ENCODE results near the gene DSC1.

DNA sequence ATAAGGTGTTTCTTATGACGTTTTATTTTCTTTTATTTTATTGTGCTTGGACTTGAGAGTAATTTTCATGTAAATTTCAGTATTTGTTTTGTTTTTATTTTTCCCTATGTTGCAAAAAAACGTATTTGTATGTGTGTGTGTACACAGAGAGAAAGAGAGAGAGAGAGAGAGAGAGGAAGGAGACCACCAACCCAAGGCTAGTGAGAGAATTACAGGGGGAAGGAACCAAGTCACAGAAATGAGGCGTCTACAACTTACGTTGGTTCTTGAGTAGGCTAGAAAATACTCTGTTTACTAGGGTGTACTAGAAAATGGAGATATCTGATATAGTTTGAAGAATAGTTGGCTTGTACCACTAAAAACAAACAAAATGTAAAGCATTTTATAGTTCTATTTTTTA, 7.7 kb upstream of the DSC1 start:
- TF ChIP-seq, protein P1, sequence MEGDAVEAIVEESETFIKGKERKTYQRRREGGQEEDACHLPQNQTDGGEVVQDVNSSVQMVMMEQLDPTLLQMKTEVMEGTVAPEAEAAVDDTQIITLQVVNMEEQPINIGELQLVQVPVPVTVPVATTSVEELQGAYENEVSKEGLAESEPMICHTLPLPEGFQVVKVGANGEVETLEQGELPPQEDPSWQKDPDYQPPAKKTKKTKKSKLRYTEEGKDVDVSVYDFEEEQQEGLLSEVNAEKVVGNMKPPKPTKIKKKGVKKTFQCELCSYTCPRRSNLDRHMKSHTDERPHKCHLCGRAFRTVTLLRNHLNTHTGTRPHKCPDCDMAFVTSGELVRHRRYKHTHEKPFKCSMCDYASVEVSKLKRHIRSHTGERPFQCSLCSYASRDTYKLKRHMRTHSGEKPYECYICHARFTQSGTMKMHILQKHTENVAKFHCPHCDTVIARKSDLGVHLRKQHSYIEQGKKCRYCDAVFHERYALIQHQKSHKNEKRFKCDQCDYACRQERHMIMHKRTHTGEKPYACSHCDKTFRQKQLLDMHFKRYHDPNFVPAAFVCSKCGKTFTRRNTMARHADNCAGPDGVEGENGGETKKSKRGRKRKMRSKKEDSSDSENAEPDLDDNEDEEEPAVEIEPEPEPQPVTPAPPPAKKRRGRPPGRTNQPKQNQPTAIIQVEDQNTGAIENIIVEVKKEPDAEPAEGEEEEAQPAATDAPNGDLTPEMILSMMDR (IDR thresholded peaks at IDR 0.05) = no peak
- TF ChIP-seq NFIC (IDR thresholded peaks at IDR 0.05; ENCODE audit: borderline replicate concordance) (no peak), GATA2 (CRISPR knock-in tag; IDR thresholded peaks at IDR 0.05) (no peak), SIN3A (IDR thresholded peaks at IDR 0.05; ENCODE audit: borderline replicate concordance, low read depth, low read length) (no peak), POLR2AphosphoS5 (IDR thresholded peaks at IDR 0.05; ENCODE audit: low read depth, low read length) (no peak), EP300 (IDR thresholded peaks at IDR 0.05; ENCODE audit: borderline replicate concordance in 1 of 2, low read depth in 1 of 2, low read length in 1 of 2) (no peak), FOSL2 (IDR thresholded peaks at IDR 0.05; ENCODE audit: borderline replicate concordance, low read depth) (no peak), NRF1 (IDR thresholded peaks at IDR 0.05; ENCODE audit: low read depth, low read length) (no peak), SMC3 (IDR thresholded peaks at IDR 0.05; ENCODE audit: low read depth, low read length) (no peak)
- TF ChIP-seq, protein P2, sequence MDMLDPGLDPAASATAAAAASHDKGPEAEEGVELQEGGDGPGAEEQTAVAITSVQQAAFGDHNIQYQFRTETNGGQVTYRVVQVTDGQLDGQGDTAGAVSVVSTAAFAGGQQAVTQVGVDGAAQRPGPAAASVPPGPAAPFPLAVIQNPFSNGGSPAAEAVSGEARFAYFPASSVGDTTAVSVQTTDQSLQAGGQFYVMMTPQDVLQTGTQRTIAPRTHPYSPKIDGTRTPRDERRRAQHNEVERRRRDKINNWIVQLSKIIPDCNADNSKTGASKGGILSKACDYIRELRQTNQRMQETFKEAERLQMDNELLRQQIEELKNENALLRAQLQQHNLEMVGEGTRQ (IDR thresholded peaks at IDR 0.05; ENCODE audit: borderline replicate concordance, low read depth, low read length) = no peak
- TF ChIP-seq, protein P3, sequence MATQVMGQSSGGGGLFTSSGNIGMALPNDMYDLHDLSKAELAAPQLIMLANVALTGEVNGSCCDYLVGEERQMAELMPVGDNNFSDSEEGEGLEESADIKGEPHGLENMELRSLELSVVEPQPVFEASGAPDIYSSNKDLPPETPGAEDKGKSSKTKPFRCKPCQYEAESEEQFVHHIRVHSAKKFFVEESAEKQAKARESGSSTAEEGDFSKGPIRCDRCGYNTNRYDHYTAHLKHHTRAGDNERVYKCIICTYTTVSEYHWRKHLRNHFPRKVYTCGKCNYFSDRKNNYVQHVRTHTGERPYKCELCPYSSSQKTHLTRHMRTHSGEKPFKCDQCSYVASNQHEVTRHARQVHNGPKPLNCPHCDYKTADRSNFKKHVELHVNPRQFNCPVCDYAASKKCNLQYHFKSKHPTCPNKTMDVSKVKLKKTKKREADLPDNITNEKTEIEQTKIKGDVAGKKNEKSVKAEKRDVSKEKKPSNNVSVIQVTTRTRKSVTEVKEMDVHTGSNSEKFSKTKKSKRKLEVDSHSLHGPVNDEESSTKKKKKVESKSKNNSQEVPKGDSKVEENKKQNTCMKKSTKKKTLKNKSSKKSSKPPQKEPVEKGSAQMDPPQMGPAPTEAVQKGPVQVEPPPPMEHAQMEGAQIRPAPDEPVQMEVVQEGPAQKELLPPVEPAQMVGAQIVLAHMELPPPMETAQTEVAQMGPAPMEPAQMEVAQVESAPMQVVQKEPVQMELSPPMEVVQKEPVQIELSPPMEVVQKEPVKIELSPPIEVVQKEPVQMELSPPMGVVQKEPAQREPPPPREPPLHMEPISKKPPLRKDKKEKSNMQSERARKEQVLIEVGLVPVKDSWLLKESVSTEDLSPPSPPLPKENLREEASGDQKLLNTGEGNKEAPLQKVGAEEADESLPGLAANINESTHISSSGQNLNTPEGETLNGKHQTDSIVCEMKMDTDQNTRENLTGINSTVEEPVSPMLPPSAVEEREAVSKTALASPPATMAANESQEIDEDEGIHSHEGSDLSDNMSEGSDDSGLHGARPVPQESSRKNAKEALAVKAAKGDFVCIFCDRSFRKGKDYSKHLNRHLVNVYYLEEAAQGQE (IDR thresholded peaks at IDR 0.05; ENCODE audit: low read depth, low read length) = no peak
- TF ChIP-seq, protein P4, sequence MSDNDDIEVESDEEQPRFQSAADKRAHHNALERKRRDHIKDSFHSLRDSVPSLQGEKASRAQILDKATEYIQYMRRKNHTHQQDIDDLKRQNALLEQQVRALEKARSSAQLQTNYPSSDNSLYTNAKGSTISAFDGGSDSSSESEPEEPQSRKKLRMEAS (IDR thresholded peaks at IDR 0.05; ENCODE audit: low read depth) = no peak
- TF ChIP-seq, protein P5, sequence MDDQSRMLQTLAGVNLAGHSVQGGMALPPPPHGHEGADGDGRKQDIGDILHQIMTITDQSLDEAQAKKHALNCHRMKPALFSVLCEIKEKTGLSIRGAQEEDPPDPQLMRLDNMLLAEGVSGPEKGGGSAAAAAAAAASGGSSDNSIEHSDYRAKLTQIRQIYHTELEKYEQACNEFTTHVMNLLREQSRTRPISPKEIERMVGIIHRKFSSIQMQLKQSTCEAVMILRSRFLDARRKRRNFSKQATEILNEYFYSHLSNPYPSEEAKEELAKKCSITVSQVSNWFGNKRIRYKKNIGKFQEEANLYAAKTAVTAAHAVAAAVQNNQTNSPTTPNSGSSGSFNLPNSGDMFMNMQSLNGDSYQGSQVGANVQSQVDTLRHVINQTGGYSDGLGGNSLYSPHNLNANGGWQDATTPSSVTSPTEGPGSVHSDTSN (IDR thresholded peaks at IDR 0.05) = no peak
